Ovary (tissue), 9 donors: Measurements from ENCODE around the gene UBR4. TPM values are rescaled to one million over a fixed set of nuclear protein-coding genes. Genes with fewer than 3 reads are reported as not detected.

ENCODE experiments used
- DNase-seq, 5 donors: peaks; one replicate each; pipeline ENCODE4 v3.0.0-alpha.2; 2019 to 2020
- H3K27ac ChIP-seq, 2 donors: fragments of 200-600 bp; one replicate each; pipeline versions ENCODE4 v1.5.1 to v1.8.0; 2019 to 2022
- H3K27me3 ChIP-seq: fragments of 200-600 bp; one replicate; pipeline ENCODE4 v1.8.0; 2022
- H3K36me3 ChIP-seq: fragments of 200-600 bp; sonication (generic); one replicate; pipeline ENCODE4 v1.5.1; 2019
- H3K4me1 ChIP-seq: one replicate; pipeline ENCODE4 v1.8.1; 2013; ENCODE audit warnings: mild to moderate bottlenecking, moderate library complexity; ENCODE audit not compliant: insufficient read depth
- H3K4me3 ChIP-seq: fragments of 200-600 bp; sonication (generic); one replicate; pipeline ENCODE4 v1.5.1; 2017
- H3K9me3 ChIP-seq, 2 donors: fragments of 200-600 bp in 1 of 2; sonication (generic) in 1 of 2; one replicate each; pipeline versions ENCODE4 v1.5.1 to v1.8.1; 2013 to 2019; ENCODE audit warnings: mild to moderate bottlenecking in 1 of 2, moderate library complexity in 1 of 2
- CTCF ChIP-seq, 3 donors: fragments of 450-650 bp in 2 of 3; fragments of 200-600 bp in 1 of 3; IDR thresholded peaks; one replicate each; pipeline versions ENCODE4 v1.5.1 to v1.8.0; 2016 to 2022; ENCODE audit warnings: antibody characterized with exemption in 3 of 3, mild to moderate bottlenecking in 1 of 3
- EP300 ChIP-seq: sonication (generic); formaldehyde crosslinking; IDR thresholded peaks from one replicate; pipeline ENCODE4 v1.6.1; 2017; ENCODE audit warnings: antibody characterized with exemption
- POLR2A ChIP-seq: fragments of 450-650 bp; IDR thresholded peaks from one replicate; pipeline ENCODE4 v1.6.1; 2017; ENCODE audit warnings: antibody characterized with exemption, mild to moderate bottlenecking, moderate library complexity
- WGBS, 3 donors: extraction: QIAGEN DNeasy Blood & Tissue Kit in 1 of 3; methylation state at CpG; one replicate each; pipeline versions ENCODE4 v1.1.5 to v1.1.7; 2013 to 2017; 5-methylcytosine and 5-hydroxymethylcytosine counted together
- intact Hi-C, 4 donors: fragments of 100-400 bp; cut with DNase I; formaldehyde crosslinking; loops; one replicate each; pipeline versions ENCODE4 v1.11.0 to v1.15.1; 2022 to 2023
- polyA plus RNA-seq, 2 donors: library from polyadenylated mRNA; stranded (reverse); fragments of 200-250 nt in 1 of 2; fragments of 350-450 nt in 1 of 2; fragmentation: Illumina TruSeq in 1 of 2; extraction: RNeasy Lipid Tissue Mini Kit (QIAGEN cat#74804) in 1 of 2; gene quantifications; one replicate each; pipeline ENCODE4 v1.2.3, GENCODE V29; 2013 to 2014
- total RNA-seq, 7 donors: library from RNA; depleted of rRNA in 2 of 7; stranded (reverse); fragments of >200 nt in 2 of 7; fragmentation: NEBNext Ultra II Directional in 3 of 7; extraction: Animal tissue kit (Norgen Biotek cat#: 25700) in 3 of 7; gene quantifications; one replicate each; pipeline versions ENCODE4 v1.1.0 to v1.2.4, GENCODE V29; 2016 to 2023
- donor health status: DM: no; HTN: no; CAD: no; lungs with moderate emphysema.
- donor health status: DM: no; HTN: no; CAD: no.
- donor health status: Bipolar disorder and iron deficiency.
- donor health status: DM: yes; HTN: yes; CAD: no.
- donor health status: DM: no; HTN: no; CAD: no.
- donor health status: DM: yes; HTN: yes; CAD: no.

UBR4 gene
- total and polyA plus RNA-seq, 9 donors, result 78.7 to 139 (median 118) TPM

GRCh38 chr1:19044471-19044870, 165.6 kb downstream of the UBR4 start:
- H3K27me3 ChIP-seq, result no peaks in the 10 kb centered on the region
- H3K9me3 ChIP-seq, result no peaks in the 10 kb centered on the region
- TF ChIP-seq EP300 (no peak), CTCF (IDR thresholded peaks at IDR 0.05) (no peak), POLR2A (no peak)
- H3K4me1 ChIP-seq, result peaks cover 4% of the 10 kb centered on the region
- 84 to 95% (median 85%) methylated on average over 6 of the region's 6 CpGs for WGBS, 3 donors
- H3K4me3 ChIP-seq, result no peak overlapping the region
- DNase-seq, result no peak
- H3K27ac ChIP-seq, result no peak overlapping the region
- no peaks in the 10 kb centered on the region for H3K36me3 ChIP-seq
- intact Hi-C loops, result no loop called here

GRCh38 chr1:19043579-19044443, 166.3 kb downstream of the UBR4 start:
- Histone ChIP-seq H3K4me1 (no peaks in the 10 kb centered on the region), H3K36me3 (no peaks in the 10 kb centered on the region), H3K27ac (no peak overlapping the region), H3K9me3 (no peaks in the 10 kb centered on the region), H3K27me3 (no peaks in the 10 kb centered on the region), H3K4me3 (no peak overlapping the region)
- TF ChIP-seq POLR2A (no peak), CTCF (IDR thresholded peaks at IDR 0.05) (no peak), EP300 (no peak)
- 43 to 54% (median 45%) methylated on average over 16 of the region's 16 CpGs for WGBS, 3 donors
- no peak for DNase-seq
- intact Hi-C loops, result no loop called here

- TF ChIP-seq POLR2A (no peak), EP300 (no peak)
- WGBS, 3 donors, result 41 to 48% (median 47%) methylated on average over 18 of the region's 18 CpGs
- no peak for DNase-seq
- Histone ChIP-seq H3K27me3 (no peaks in the 10 kb centered on the region), H3K4me1 (no peaks in the 10 kb centered on the region), H3K36me3 (no peaks in the 10 kb centered on the region), H3K9me3 (no peaks in the 10 kb centered on the region), H3K27ac (no peak overlapping the region), H3K4me3 (no peak overlapping the region)
- intact Hi-C loops, result no loop called here
Measured at GRCh38 chr1:19042675-19043578, 167.1 kb downstream of the UBR4 start.

DNA sequence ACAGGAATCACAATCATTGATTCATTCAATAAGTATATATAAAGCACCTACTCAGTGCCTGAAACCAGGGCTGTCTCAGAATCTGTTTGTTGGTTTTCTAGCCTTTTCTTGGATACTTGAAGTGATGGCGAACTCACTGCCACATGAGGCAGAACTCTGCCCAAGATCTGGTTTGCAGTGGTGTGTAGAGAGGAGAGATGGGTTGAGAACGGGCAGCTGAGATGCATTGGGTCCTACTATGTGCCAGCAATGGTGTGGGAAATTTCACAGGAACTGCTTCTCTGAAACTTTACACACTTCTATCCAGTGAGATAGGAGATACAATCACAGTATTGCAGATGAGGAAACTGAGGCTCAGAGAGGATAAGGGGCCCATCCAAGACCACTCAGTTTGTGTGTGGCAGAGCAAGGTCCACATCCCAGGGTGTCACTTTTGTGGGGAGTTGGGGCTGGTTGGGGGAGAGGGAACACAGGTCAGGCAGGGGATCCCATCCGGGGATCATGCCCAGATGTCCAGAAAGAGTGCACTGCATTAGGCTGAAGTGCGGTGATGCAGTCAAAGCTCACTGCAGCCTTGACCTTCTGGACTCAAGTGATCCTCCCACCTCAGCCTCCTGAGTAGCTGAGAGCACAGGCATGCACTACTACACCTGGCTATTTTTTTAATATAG, 169.9 kb downstream of the UBR4 start:
- no peaks in the 10 kb centered on the region for H3K27me3 ChIP-seq
- no peak for DNase-seq
- WGBS, 3 donors, result 65 to 76% (median 76%) methylated on average over 4 of the region's 4 CpGs

More for the DNA sequence above, 169.9 kb downstream of the UBR4 start:
- Histone ChIP-seq H3K36me3 (no peaks in the 10 kb centered on the region), H3K9me3 (no peaks in the 10 kb centered on the region), H3K27ac (no peak overlapping the region), H3K4me3 (no peak overlapping the region), H3K4me1 (no peaks in the 10 kb centered on the region)
- no peak for TF ChIP-seq CTCF (IDR thresholded peaks at IDR 0.05)
- no peak for TF ChIP-seq POLR2A
- TF ChIP-seq EP300, result no peak
- intact Hi-C loops, result no loop called here
